ENCODE measurements around the gene EIF3I.

The EIF3I gene

DNA sequence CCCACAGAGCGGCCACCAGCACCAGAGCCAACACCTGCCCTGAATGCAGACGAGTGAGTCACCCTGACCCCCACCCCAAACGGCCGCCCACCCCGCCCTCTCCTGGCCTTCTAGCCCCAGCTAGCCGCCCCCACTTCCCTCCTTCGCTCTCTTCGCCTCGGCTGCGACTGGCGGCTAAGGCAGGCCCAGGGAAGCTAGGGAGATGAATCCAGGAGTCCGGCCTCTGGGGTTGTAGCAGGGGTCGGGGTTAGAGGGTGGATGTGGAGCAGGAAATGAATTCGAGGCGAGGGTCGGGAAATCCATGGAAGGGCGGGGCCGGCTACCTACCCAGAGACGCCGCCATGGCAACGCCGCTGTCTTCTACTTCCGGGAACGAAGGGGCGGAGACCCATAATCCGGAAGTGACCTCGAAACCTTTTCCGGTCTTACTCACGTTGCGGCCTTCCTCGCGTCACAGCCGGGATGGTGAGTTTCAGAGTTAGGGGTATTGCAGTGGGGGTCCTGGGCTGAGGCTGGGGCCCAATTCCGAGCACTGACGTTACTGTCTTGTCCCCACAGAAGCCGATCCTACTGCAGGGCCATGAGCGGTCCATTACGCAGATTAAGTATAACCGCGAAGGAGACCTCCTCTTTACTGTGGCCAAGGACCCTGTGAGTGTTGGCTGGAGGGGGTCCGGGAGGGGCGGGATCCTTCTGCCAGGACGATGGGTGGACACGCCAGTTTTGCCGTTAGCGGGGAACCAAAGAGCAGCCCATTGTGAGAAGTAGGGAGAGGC lies at the start of gene EIF3I, which contains the start of gene TMEM234:
EIF3I (plus strand) TSS at position 428 of the 776 bp plus-strand sequence; CDS start at position 463, 35 bp downstream.
TMEM234 (minus strand) TSS at position 374 of the 776 bp plus-strand sequence; CDS start at position 343, 31 bp downstream.
- DNase-seq: peak; percentile 76

DNA sequence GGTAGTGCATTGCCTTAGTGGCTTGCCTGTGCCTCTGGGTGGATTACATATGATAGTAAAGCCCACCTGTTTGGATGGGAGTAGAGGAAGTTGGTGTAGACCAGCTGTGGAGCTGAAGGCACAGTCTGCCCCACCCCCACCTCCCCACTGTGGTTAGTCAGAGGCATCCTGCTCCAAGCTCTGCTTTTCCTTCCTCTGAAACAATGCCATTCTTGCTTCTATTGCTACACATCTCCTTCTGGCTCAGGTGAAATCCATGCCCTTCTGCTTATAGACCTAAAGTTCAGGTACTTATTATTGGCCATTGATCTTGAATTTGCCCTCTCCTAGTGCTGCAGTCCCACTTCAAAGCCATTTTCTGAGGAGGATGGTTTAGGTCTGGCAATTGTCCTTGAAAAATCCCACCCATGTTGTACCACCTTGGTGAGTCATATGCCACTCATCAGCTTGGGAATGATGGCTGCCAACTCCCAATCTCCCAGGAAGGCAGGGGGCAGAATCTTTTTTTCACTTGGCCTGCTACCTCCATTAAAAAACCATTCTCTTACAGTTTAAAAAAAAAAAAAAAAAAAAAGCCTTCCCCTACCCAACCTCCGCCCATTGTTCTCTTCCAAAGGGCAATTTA lies 49.5 kb upstream of the EIF3I start:
- no peak for DNase-seq

DNA sequence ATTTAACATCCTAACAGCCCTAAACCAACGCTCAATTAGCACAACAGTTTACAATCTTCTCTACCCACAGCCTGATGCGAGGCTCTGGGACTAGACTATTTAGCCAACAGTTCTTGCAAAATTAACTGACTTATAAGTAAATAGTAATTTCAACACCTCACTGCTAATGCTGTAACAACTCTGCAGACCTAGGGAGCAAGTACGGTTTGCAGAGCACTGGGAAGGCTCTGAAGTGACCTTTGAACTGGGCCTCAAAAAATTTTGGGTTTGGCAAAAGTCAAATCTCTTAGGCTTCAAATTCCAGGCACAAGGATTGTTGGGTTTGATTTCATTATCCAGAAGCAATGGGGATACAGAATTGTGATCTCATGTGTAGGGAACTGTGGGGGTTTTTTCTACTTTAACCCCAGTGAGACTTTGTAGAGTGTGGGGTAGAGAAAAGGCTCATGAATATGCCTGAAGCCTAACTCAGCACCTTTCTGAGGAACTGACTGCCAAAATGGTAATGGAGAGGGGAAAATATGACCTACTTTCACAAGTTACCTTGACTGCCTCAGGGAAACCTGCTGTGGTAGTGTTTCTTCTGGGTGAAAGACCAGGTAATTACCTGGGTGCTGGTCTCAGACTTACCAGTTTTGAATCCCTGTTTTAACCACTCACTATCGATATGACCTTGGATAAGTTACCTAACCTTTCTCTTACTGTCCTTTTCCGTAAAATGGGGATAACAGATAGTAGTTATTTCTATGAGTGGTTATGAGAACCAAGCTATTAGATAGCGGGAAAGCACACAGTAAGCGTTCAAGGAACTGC lies 43.6 kb upstream of the EIF3I start:
- no peak for DNase-seq

DNA sequence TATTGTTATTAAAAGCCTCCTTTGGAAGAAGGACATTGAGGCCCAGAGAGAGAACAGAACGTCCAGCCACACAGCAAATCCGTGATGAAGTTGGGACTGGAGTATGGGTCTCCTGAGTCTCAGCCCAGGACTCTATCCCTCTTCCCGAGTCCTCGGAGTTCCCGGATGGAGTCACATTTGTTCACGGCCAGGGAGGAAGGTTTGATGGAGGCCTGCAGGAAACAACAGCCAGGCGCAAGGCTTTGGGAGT lies 43.1 kb upstream of the EIF3I start:
- no peak for DNase-seq

DNA sequence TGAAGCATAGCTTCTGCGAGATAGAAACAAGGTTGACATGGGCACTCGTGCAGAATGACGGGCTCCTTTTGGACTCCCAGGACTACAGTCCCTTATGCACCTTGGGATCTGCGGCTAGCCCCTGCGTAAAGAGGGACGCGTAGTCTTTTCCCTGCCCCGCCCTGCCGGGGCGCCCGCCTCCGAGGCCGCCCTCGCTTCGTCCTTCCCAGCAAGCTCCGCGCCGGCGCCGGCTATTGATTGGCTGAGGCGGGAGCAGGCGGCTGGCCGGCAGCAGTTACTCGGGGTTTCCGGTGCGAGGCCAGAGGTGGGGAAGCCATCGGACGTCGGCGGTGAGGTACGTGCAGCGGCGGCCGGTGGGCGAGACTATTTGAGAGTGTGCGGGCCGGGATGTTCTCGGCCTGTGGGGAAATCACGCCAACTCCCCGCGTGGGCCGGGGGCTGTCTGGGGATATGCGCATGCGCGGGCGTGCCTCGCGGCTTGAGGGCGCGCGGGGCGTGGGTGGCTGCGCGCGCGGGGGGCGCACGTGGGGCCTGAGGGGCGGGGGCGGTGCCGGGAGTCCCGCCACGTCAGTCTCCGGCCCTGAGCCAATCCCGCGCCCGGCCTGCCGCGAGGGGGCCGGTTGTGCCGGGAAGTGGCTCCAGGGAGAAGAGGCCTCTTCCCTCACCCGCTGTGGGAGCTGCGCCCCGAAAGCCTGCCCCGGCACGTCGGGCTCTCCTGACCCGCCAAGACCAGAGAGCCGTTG lies 42.6 kb upstream of the EIF3I start, which contains the start of gene TXLNA:
TXLNA (plus strand) TSS at position 233 of the 743 bp plus-strand sequence. CDS start 671 bp downstream, outside the sequence.
- peak; percentile 70 for DNase-seq

DNA sequence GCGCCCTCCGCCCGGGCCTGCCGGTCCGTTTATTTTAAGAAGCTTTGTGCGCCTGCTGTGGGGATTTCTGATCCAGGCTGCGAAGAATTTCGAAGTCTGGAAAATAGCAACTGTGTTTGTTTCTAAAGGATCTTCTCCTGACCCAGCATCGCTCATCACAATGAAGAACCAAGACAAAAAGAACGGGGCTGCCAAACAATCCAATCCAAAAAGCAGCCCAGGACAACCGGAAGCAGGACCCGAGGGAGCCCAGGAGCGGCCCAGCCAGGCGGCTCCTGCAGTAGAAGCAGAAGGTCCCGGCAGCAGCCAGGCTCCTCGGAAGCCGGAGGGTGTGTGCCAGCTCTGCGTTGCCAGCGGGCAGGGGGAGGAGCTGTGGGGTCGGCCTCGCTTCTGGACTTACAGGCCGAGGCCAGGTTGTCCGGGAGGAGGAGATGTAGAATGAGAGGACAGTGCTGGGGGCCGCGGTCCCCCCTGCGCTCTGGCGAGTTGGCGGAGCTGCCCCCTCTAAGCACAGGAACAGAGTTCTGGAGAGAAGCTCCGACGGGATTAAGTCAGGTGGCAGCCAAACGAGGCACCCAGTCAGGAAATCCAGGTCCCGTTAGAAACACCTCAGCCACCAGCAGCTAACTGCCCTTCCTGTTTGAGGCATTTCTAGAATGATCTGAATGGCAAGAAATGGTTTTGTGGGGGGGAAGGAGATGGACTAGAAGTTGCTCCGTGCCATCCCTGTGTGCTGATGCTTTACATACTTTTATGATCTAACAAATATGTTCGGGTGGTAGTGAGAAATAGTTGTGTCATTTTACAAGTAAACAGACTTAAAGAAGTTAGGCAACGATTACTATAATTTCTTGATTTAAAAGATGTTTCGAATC lies 41.8 kb upstream of the EIF3I start:
- no peak for DNase-seq

DNA sequence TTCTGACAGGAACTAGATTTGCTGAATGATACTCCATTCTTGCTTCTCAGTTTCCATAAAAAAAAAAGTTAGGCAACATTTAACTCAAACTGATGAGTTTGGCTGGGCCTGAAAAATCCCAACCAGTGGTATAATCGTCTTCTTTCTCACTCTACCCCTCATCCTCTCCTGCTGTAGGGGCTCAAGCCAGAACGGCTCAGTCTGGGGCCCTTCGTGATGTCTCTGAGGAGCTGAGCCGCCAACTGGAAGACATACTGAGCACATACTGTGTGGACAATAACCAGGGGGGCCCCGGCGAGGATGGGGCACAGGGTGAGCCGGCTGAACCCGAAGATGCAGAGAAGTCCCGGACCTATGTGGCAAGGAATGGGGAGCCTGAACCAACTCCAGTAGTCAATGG lies 41.1 kb upstream of the EIF3I start:
- no peak for DNase-seq

DNA sequence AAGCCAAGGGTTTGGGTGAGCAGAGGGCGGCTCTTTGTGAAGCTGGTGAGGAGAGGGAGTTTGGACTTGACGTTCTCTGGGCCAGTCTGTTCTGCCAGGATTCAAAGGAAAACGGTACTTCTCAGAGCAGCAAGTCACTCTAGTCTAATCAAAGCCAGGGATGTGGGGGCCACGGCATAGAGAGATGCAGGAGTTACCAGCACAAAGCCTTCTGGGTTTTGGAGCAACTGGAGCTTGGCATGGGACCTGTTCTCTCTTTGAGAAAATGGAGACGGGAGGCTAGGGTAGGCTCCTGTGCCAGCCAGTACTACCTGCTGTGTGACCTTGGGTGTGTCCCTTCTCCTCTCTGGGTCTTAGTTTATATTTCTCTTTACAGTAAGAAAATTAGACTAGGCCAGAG lies 40.6 kb upstream of the EIF3I start:
- no peak for DNase-seq

DNA sequence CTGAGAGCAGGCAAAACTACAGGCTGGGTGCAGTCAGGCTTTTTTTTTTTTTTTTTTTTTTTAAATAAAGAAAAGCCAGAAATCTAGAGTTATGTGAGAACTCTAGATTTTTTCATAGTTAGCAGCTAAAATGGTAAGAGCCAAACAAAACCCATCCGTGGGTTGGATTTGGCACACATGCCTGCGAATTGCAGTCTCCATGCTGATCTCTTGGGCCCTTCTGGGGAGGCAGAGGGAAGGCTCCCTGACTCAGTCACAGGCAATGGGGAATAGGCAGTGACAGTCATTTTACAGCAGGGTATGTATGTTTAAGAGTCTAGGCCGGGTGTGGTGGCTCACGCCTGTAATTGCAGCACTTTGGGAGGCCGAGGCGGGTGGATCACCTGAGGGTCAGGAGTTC lies 40.1 kb upstream of the EIF3I start:
- no peak for DNase-seq

DNA sequence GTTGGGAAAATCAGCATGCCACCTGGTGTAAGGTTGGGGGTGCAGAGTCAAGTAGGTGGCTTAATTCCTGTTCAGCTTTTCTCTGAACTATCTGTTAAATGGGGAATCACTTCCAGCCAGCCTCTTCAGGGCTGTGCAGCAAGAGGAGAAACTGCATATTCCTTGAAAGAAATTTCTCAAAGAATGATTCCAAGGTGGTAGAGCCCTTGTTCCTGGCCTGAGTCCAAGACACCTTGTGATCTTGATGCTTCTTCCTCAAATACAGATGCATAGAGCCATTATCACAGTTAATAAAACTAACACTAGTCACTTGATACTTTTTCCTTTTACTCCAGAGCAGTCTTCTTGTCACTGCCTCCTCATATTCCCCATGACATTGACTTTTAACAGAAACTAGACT lies 37.6 kb upstream of the EIF3I start:
- DNase-seq: no peak

DNA sequence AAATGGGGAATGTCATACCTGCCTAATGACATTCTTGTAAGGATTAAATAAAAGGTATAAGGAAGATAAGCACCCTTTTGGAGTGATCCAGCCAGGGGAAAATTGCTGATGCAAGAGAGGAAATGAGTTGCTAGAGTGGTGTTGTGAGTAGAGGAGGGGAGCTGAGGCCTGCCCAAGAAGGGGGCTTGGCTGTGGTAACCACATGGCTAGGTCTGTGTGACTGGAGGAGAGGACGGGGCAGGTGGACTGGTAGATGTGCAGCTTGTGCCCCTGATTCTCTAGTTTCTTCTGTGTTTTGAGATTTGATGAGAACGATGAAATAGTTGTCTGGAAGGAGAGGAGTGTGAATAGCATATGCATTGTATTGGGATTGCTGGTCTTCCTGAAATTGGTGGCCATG lies 36.1 kb upstream of the EIF3I start:
- DNase-seq: no peak

DNA sequence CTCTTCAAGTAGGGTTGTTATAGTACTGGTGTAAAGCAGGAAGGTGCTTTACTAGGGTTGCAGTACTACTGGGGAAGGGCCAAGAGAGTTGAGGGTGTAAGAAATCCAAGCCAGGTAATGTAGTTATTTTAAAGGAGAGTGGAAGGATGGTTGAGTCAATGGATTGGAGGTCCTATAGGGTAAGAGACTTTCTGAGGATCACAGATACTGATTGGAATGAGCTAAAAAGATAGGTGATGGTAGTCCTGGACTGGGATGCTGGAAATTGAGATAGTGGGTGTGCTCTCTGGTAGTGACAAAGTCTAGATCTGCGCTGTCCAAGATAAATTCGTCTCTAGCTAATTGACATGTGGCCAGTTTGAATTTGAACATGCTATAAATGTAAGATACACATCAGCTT lies 35.7 kb upstream of the EIF3I start:
- DNase-seq: no peak

DNA sequence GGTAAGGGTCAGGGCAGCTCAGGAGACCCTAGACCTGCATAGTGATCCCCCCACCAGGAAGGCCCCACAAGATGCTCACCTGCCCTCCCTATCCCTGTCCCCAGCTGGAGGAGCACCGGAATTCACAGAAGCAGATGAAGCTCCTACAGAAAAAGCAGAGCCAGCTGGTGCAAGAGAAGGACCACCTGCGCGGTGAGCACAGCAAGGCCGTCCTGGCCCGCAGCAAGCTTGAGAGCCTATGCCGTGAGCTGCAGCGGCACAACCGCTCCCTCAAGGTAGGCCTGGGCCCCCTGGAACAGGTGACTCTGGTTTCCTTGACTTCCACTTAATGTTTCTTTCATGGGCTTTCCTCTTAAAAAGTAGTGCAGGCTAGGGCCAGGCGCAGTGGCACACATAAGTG lies 34.4 kb upstream of the EIF3I start:
- no peak for DNase-seq

DNA sequence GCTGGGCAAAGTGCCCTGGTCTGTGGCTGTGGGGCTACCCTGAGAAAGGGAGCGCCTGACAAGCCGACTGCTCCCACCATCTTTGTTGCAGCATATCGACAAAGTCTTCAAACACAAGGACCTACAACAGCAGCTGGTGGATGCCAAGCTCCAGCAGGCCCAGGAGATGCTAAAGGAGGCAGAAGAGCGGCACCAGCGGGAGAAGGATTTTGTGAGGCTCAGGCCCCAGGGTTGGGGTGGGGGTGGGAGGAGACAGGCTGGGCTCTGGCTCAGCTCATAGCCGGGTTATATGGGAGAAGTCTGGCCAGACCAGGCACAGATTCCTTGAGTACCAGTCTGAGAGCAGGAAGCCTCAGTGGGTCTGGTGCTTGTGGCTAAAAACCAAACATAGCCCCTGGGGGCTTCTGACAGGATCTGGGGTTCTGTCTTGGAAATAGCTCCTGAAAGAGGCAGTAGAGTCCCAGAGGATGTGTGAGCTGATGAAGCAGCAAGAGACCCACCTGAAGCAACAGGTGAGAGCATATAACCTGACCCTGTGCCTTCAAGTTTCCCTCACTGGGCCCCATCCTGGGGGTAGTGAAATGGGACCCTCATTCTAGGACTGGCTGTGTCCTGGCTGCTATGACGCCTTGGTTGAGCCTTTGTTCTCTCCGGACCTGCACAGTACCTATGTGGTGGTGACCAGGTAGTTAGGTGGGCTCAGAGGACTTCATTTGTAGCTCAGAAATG lies 29.8 kb upstream of the EIF3I start:
- DNase-seq: no peak

DNA sequence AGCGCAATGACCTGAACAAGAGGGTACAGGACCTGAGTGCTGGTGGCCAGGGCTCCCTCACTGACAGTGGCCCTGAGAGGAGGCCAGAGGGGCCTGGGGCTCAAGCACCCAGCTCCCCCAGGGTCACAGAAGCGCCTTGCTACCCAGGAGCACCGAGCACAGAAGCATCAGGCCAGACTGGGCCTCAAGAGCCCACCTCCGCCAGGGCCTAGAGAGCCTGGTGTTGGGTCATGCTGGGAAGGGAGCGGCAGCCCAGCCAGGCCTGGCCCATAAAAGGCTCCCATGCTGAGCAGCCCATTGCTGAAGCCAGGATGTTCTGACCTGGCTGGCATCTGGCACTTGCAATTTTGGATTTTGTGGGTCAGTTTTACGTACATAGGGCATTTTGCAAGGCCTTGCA lies 27.2 kb upstream of the EIF3I start:
- DNase-seq: no peak

DNA sequence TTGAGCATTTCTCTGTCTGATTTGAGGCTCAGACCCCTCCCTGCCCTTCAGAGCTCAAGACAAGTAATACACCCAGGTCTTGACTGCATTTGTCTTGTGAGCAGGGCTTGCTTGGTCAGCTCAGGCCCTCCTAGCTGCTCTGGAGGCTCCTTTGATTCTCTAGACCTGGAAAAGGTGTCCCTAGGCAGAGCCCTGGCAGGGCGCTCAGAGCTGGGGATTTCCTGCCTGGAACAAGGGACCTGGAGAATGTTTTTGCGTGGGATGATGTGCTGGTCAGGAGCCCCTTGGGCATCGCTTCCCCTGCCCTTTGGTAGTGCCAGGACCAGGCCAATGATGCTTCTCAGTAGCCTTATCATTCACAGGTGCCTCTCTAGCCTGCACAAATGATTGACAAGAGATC lies 26.7 kb upstream of the EIF3I start:
- DNase-seq: no peak

DNA sequence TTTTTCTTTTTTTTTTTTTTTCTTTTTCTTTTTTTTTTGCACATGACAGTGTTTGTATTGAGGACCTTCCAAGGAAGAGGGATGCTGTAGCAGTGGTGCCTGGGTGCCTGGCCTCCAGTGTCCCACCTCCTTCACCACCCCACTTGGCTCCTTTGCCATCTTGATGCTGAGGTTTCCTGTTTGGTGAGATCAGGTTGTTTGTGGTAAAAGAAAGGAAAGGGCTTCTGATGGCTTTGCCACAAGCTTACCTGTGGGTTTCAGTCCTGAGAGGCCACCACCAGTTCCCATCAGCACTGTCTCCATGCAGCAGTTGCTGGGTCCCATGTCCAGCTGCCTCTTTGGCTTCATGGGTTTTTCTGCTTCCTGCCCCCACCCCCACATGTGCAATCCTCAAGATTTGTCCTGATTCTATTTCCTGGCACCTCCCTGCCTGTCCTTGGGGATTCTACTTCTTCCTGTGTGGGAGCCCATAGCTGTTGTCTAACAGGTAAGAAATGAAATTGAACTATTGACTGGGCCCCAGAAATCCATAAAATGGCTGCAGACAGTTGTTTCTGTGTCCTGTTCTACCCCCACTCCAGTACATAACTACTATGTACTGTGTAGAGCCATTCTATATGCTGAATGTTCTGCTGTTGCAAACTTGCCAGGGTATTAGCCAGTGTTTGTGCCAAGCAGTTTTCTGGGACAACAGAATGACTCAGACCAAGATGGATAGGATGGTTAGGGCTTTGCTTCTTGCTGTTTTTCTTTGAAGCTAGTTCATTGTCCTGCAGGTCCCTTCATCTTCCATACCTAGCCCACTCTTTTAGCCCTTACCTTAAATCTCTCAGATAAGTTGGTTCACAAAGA lies 26.0 kb upstream of the EIF3I start:
- no peak for DNase-seq

DNA sequence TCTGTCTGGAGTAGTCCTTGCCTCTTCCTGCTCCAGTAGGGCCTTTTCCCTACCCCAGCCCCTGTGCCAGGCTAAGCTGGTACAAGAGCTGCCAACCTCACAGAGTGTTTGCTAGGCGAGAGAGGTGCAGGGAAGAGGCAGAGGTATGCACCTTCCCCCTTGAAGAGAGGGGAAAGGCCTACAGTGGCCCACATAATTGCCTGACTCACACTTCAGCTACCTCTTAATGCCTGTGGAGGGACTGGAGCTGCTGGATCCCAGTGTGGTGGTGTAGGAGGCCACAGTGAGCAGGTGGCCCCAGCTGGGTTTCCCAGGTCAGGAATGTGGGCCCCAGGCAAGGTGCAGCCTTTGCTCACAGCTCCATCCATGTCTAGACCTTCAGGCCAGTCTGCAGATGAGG lies 25.1 kb upstream of the EIF3I start:
- no peak for DNase-seq

DNA sequence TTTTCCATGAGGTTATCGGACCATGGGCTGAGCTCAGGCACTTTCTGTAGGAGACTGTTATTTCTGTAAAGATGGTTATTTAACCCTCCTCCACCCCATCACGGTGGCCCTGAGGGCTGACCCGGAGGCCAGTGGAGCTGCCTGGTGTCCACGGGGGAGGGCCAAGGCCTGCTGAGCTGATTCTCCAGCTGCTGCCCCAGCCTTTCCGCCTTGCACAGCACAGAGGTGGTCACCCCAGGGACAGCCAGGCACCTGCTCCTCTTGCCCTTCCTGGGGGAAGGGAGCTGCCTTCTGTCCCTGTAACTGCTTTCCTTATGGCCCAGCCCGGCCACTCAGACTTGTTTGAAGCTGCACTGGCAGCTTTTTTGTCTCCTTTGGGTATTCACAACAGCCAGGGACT lies 24.4 kb upstream of the EIF3I start:
- no peak for DNase-seq

DNA sequence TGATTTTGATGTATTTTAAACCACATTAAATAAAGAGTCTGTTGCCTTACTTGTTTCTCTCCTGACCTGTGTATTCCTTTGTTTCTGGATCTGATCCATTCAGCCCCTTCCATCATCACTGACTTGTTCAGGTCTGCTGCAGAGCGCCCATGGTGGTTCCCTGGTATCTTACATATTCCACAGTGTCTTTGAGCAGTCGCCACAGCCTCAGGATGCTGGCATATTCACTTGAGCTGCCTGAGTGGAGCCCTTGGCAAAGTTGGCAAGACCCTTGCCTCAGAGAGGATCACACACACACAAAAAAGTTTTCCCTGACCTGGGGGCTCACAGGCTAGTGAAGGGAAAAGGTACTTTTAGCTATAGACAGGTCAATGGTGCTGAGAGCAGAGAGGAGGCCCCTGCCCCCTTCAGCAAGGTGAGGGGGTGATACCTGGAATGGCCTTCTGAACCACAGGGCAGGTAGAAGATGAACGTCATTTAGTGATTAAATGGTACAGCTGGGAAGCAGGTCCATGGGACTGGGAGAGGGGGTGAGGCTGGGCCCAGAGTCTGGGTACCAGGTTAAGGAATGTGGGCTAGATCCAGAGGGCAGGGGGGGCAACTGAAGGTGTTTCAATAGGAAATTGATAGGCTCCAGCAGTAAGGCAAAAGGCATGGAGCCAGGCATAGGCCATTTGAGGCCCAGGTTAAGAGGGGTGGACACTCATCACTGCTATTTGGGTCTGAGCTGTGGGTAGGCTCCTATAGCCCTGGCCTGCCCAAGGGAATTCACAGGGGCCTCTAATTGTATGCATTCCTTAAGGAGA lies 23.8 kb upstream of the EIF3I start:
- no peak for DNase-seq
